ENCODE measurements around the gene WDR59.
A peak's percentile ranks its signal among the peaks of the same experiment; 100 is the strongest.
"Not testable (repeated sequence)": the region's sequence is repeated elsewhere in the genome, so short reads cannot be mapped to it uniquely, and the experiment has no call there.

WDR59 gene

DNA sequence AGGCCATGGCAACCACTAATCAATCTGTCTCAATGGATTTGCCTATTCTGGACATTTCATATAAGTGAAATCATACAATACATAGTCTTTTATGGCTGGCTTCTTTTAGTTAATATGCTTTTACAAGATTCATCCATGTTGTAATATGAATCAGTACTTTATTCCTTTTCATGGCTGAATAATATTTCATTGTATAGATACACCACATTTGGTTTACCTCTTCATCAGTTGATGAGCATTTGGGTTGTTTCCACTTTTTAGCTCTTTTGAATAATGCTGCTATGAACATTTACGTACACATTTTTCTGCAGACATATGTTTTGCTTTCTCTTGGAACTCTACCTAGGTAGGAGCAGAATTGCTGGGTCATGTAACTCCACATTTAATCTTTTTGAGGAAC is 11.1 kb upstream of the WDR59 start:
- H3K4me3 ChIP-seq (ENCODE audit: low read depth, low read length) = no peak overlapping the region
- DNase-seq (ENCODE audit: low read depth, low spot score) = no peak
- TF ChIP-seq, protein P1, sequence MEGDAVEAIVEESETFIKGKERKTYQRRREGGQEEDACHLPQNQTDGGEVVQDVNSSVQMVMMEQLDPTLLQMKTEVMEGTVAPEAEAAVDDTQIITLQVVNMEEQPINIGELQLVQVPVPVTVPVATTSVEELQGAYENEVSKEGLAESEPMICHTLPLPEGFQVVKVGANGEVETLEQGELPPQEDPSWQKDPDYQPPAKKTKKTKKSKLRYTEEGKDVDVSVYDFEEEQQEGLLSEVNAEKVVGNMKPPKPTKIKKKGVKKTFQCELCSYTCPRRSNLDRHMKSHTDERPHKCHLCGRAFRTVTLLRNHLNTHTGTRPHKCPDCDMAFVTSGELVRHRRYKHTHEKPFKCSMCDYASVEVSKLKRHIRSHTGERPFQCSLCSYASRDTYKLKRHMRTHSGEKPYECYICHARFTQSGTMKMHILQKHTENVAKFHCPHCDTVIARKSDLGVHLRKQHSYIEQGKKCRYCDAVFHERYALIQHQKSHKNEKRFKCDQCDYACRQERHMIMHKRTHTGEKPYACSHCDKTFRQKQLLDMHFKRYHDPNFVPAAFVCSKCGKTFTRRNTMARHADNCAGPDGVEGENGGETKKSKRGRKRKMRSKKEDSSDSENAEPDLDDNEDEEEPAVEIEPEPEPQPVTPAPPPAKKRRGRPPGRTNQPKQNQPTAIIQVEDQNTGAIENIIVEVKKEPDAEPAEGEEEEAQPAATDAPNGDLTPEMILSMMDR (IDR thresholded peaks at IDR 0.05; ENCODE audit: low read depth, low read length) = no peak
- in situ Hi-C loops (cut with HindIII; ENCODE audit: low sequenced_read_pairs) = no loop called here

DNA sequence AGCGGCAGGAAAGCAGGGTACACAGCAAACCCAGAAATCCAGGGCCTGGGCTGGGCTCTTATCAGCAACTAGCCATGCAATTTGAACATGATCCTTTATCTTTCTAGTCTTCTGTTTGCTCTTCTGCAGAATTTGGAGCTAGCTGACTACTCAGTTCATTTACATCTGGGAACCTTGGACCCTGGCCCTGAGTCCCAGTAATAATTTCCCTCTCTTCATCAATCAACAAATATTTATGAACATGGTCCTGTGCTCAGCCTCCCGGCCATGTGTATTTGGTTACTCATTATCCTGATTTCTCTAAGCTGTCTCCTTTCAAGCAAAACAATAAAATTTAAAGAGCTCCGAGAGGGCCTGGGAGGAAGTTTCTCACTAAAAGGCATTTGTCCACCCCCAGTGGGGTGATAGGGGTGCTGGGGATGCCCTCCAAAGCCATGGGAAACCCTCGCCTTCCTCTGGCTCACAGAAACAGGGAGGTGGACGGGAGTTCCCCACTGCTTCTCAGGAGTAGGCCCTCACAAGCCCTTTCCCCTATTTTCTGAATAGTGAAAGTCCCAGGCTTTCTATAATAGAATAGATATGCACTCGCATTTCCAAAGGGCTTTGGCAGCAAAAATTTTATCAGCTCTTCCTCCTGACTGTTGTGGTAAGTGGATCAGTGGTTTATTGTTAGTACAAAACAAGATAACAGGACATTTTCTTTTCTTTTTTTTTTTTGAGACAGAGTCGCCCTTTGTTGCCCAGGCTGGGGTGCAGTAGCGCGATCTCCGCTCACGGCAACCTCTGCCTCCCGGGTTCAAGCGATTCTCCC is 6.9 kb upstream of the WDR59 start:
- H3K4me3 ChIP-seq (ENCODE audit: low read depth, low read length) = no peak overlapping the region
- TF ChIP-seq, protein P1 (IDR thresholded peaks at IDR 0.05; ENCODE audit: low read depth, low read length) = no peak
- no peak for DNase-seq (ENCODE audit: low read depth, low spot score)
- in situ Hi-C loops (cut with HindIII; ENCODE audit: low sequenced_read_pairs) = no loop called here

DNA sequence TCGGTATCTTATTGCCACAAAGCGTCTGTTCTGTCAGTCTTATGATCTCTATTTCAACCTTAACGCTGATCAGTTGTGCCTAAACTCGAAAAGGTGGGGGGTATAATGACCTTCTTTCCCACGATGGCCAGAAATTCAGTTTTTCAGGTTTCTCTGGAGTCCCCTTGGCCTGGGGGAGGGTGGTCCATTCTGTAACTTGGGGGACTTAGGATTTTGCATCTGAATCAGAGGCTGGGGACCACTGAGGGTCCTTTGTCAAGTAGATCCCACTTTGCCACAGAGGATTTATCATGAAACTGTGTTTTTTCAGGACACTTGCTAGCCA is 6.3 kb upstream of the WDR59 start:
- TF ChIP-seq, protein P1 (IDR thresholded peaks at IDR 0.05; ENCODE audit: low read depth, low read length) = no peak
- in situ Hi-C loops (cut with HindIII; ENCODE audit: low sequenced_read_pairs) = no loop called here

DNA sequence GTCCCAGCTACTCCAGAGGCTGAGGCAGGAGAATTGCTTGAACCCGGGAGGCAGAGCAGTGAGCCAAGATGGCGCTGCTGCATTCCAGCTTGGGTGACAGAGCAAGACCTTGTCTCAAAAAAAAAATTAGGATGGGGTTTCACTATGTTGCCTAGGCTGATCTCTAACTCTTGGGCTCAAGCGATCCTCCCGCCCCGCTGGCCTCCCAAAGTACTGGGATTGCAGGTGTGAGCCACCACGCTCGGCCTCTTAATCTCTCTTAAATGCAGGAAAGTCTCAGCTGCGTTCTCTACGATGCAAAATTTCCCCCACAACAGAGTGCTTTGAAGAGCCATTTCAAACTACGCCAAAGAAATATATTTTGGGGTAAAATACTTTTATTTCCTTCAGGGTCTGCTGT is 5.9 kb upstream of the WDR59 start:
- in situ Hi-C loops (cut with HindIII; ENCODE audit: low sequenced_read_pairs) = no loop called here
- no peak for DNase-seq (ENCODE audit: low read depth, low spot score)
- TF ChIP-seq, protein P1 (IDR thresholded peaks at IDR 0.05; ENCODE audit: low read depth, low read length) = no peak
- no peak overlapping the region for H3K4me3 ChIP-seq (ENCODE audit: low read depth, low read length)

More for the DNA sequence above, 6.3 kb upstream of the WDR59 start:
- no peak for DNase-seq (ENCODE audit: low read depth, low spot score)
- no peak overlapping the region for H3K4me3 ChIP-seq (ENCODE audit: low read depth, low read length)

DNA sequence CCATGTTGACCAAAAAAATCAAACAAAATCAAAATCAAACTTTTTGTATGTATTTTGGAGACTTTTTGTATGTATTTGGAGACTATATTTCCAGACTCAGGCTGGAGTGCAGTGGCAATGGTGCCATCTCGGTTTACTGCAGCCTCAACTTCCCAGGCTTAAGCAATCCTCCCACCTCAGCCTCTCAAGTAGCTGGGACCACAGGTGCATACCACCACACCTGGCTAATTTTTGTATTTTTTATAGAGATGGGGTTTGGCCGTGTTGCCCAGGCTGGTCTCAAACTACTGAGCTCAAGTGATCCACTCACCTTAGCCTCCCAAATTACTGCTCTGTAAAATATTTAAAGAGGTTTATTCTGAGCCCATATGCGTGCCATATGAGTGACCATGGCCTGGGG is 4.9 kb upstream of the WDR59 start:
- H3K4me3 ChIP-seq (ENCODE audit: low read depth, low read length); DNase-seq (ENCODE audit: low read depth, low spot score); in situ Hi-C loops (cut with HindIII; ENCODE audit: low sequenced_read_pairs): not testable (repeated sequence)

DNA sequence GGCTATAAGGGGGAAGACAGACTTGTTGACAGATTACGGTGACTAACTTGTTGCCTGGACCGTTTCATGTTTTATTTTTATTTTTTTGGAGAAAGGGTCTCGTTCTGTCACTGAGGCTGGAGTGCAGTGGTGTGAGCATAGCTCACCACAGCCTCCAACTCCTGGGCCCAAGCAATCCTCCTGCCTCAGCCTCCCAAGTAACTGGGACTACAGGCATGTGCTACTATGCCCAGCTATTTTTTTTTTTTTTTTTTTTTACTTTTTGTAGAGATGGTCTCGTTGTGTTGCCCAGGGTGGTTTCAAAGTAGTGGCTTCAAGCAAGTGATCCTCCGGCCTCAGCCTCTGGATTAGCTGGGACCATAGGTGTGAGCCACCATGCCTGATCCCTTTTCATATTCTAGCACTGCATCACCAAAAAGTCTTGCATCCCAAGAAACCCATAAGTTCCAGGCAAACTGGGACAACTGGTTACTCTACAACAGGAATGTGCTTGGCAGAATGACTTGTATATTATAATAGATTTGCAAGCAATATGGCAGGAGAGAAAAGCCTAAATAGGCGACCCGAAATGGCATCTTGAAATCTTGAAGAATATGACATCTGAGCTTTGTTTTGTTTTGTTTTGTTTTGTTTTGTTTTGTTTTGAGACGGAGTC is 2.2 kb upstream of the WDR59 start:
- no peak for DNase-seq (ENCODE audit: low read depth, low spot score)
- TF ChIP-seq, protein P1 (IDR thresholded peaks at IDR 0.05; ENCODE audit: low read depth, low read length) = no peak
- H3K4me3 ChIP-seq (ENCODE audit: low read depth, low read length) = no peak overlapping the region
- in situ Hi-C loops (cut with HindIII; ENCODE audit: low sequenced_read_pairs) = no loop called here

DNA sequence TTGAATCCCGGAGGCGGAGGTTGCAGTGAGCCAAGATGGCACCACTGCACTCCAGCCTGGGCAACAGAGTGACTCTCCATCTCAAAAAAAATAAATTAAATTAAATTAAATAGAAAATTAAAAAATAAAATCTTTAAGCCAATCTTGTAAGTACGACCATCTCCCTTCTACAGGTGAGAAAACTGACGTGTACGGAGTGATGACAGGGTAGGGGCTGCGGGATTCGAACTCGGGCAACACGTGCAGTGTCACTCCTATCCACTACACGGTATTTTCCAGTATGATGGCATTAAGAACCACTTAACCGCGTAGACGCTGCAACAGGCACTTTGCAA is 762 bp downstream of the WDR59 start:
- in situ Hi-C loops (cut with HindIII; ENCODE audit: low sequenced_read_pairs) = no loop called here

More for the DNA sequence above, 762 bp downstream of the WDR59 start:
- TF ChIP-seq, protein P1 (IDR thresholded peaks at IDR 0.05; ENCODE audit: low read depth, low read length) = no peak
- DNase-seq (ENCODE audit: low read depth, low spot score) = peak; percentile 3
- peak overlapping the region; percentile 100 for H3K4me3 ChIP-seq (ENCODE audit: low read depth, low read length)
